Activated T-helper 1 cell treated with anti-CD3 and anti-CD28 coated beads, Interleukin-2, amount 50 U/mL, for 16 hours (primary cell): ENCODE measurements around the gene BCLAF3.

Experiments
- DNase-seq, 2 donors: peaks; one replicate each; pipeline ENCODE4 v3.0.0-alpha.2; 2020; ENCODE audit warnings: low read depth in 1 of 2, low spot score in 1 of 2

Gene BCLAF3

DNA sequence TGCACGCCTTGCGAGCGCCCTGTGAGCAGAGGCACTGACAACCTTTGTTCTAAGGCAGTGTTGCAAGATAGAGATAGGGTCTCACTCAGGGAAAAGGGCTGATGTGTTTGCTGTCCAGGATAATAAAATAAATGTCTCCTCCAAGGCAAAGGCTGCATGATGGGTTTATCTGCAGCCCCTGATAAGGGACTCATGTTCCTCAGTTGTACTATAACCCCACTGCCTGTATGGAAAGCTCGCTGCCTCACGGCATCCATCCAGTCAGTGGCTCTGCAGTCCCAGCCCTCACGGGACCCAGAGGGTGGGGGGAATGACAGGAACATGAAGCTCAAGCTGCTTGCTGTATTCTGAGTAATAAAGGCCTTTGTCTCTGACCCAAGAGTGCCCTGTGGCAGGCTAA lies 22.6 kb downstream of the BCLAF3 start:
- DNase-seq: no peak

- DNase-seq: no peak
Observed at GRCh38 chrX:19966056-19966455, 24.8 kb downstream of the BCLAF3 start.

- peak in 1 of 2 donors; percentile 6 for DNase-seq
Observed at GRCh38 chrX:19964017-19964710, 26.7 kb downstream of the BCLAF3 start.

- DNase-seq: no peak
Observed at GRCh38 chrX:19960913-19961312, 29.9 kb downstream of the BCLAF3 start.

- DNase-seq: no peak
Observed at GRCh38 chrX:19958552-19959486, 32.0 kb downstream of the BCLAF3 start.

- no peak for DNase-seq
Observed at GRCh38 chrX:19956923-19957322, 33.9 kb downstream of the BCLAF3 start.

GRCh38 chrX:19956306-19956705 lies 34.6 kb downstream of the BCLAF3 start:
- no peak for DNase-seq

DNA sequence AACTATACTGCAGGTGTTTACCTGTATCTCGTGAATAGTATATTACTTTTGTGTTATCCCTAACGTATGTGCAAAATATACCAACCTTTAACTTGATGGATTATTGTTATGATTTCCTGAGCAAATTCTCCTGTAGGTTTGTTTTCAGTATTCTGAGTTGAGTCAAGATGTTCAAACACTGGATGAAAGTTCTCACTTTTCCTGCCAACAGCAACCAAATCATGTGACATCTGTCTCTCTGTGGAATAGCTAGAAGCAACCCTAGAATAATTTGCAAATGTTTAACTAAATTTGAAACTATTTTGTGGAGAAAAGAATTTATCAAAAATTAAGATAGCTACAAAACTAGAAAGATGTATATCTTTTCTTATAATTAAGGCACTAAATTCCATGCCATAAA lies 35.6 kb downstream of the BCLAF3 start:
- no peak for DNase-seq

GRCh38 chrX:19954335-19955096 lies 36.3 kb downstream of the BCLAF3 start:
- no peak for DNase-seq

GRCh38 chrX:19953145-19953544 lies 37.7 kb downstream of the BCLAF3 start:
- DNase-seq: no peak

GRCh38 chrX:19949340-19949739 lies 41.5 kb downstream of the BCLAF3 start:
- no peak for DNase-seq

GRCh38 chrX:19947612-19948011 lies 43.2 kb downstream of the BCLAF3 start:
- DNase-seq: no peak
